Stomach smooth muscle (tissue), 2 donors: Measurements from ENCODE around the gene COX7C.
"Not testable (repeated sequence)": the region's sequence is repeated elsewhere in the genome, so short reads cannot be mapped to it uniquely, and the experiment has no call there.

Experiments used
- H3K27ac ChIP-seq: one replicate; pipeline ENCODE4 v1.7.0; 2013; ENCODE audit warnings: mild to moderate bottlenecking, low read length, inconsistent platforms
- H3K27me3 ChIP-seq, 2 donors: one replicate each; pipeline ENCODE4 v1.7.0; 2013; ENCODE audit warnings: low read length in 2 of 2; ENCODE audit not compliant: insufficient read depth in 2 of 2, control insufficient read depth in 1 of 2
- H3K36me3 ChIP-seq, 2 donors: one replicate each; pipeline ENCODE4 v1.7.0; 2013; ENCODE audit warnings: low read length in 2 of 2; ENCODE audit not compliant: control insufficient read depth in 2 of 2, insufficient read depth in 2 of 2
- H3K4me1 ChIP-seq: one replicate; pipeline ENCODE4 v1.7.0; 2013; ENCODE audit warnings: low read length; ENCODE audit not compliant: control insufficient read depth, insufficient read depth
- H3K4me3 ChIP-seq, 2 donors: one replicate each; pipeline ENCODE4 v1.7.0; 2013; ENCODE audit warnings: low read length in 2 of 2
- H3K9ac ChIP-seq, 2 donors: one replicate each; pipeline ENCODE4 v1.7.0; 2013; ENCODE audit warnings: low read length in 2 of 2, mild to moderate bottlenecking in 1 of 2
- H3K9me3 ChIP-seq, 2 donors: one replicate each; pipeline ENCODE4 v1.7.0; 2013; ENCODE audit warnings: low read length in 2 of 2; ENCODE audit not compliant: control insufficient read depth in 2 of 2
- donor health status: healthy.
- donor health status: Pancreatic carcinoma.

Gene COX7C

DNA sequence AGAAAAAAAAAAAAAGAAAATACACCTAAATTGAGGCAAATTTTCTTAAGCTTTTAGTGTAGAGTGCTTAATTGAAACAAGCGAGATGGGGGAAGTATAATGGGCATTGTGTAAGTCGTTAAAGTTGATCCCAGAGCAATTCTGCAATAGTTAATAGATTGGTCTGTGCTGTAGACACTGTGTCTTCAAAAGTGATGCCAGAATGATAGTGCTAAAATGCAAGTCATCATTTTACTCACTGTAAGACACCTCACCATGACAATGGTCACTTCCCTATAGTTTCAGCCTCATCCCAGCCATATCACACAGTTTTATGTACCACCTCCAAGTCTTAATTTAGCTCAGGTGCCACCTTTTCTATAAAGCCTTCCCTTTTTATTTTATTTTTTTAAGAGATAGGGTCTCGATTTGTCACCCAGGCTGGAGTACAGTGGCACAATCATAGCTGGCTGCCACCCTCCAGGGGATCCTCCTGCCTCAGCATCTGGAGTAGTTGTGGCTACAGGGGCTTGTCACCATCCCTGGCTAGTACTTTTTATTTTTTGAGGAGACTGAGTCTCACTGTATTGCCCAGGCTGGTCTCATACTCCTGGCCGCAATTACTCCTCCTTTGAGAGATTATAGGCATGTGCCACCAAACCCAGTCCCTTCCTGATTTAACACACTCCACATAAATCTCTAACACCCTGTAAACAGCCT is 6.2 kb downstream of the COX7C start:
- no peak overlapping the region for H3K27ac ChIP-seq
- no peaks in the 10 kb centered on the region for H3K27me3 ChIP-seq
- peaks cover 9 to 26% of the 10 kb centered on the region in 2 donors for H3K36me3 ChIP-seq
- no peak overlapping the region for H3K9ac ChIP-seq
- H3K4me1 ChIP-seq = no peaks in the 10 kb centered on the region
- H3K9me3 ChIP-seq = no peaks in the 10 kb centered on the region
- no peak overlapping the region for H3K4me3 ChIP-seq

GRCh38 chr5:86625148-86625547 is 7.4 kb downstream of the COX7C start:
- no peak overlapping the region for H3K27ac ChIP-seq
- peaks cover 2 to 19% of the 10 kb centered on the region in 2 donors for H3K36me3 ChIP-seq
- H3K27me3 ChIP-seq = no peaks in the 10 kb centered on the region
- no peak overlapping the region for H3K9ac ChIP-seq
- H3K9me3 ChIP-seq = no peaks in the 10 kb centered on the region
- no peaks in the 10 kb centered on the region for H3K4me1 ChIP-seq
- no peak overlapping the region for H3K4me3 ChIP-seq

DNA sequence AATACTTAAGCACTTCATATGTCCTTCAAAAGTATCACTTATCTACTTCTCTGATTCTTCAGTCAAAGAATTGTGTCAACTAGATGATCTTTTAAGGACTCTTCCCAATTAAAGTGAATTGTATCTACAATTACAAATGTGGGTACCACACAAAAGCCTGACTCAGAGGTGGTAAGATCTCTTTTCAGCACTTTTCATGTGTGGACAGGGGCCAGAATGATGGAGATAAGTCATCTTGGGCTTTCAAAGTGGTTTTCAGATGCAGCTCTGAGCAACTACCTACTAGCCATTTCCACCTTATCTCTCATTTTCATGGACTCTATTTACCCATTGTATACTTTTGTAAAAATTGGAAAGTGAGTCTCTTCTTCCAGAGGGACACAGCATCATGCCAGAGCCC is 8.4 kb downstream of the COX7C start:
- no peak overlapping the region for H3K4me3 ChIP-seq
- no peak overlapping the region for H3K9ac ChIP-seq
- H3K27ac ChIP-seq = no peak overlapping the region
- no peaks in the 10 kb centered on the region for H3K9me3 ChIP-seq
- no peaks in the 10 kb centered on the region for H3K4me1 ChIP-seq
- peaks cover 0 to 14% of the 10 kb centered on the region in 2 donors for H3K36me3 ChIP-seq
- H3K27me3 ChIP-seq = no peaks in the 10 kb centered on the region

GRCh38 chr5:86631165-86631564 is 13.4 kb downstream of the COX7C start:
- no peak overlapping the region for H3K27ac ChIP-seq
- no peaks in the 10 kb centered on the region for H3K9me3 ChIP-seq
- H3K36me3 ChIP-seq = no peaks in the 10 kb centered on the region
- no peak overlapping the region for H3K9ac ChIP-seq
- no peaks in the 10 kb centered on the region for H3K4me1 ChIP-seq
- H3K4me3 ChIP-seq = no peak overlapping the region
- no peaks in the 10 kb centered on the region for H3K27me3 ChIP-seq

DNA sequence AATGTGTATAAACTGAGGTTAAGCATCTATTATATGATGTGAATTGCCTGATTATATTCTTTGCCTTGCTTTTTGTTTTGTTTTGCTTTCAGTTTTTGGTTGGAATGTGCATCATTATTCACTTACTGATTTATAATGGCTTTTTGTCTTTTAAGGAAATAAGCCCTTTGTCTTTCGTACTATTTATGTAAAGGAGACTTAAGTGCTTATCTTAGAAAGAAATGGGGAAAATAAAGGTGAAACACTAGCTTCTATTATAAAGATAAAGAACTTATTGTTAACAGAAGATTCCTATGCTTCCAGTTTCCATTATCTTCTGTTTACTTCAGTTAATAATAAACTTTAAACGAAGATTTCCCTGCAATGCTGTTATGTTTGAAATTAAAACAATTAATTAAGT is 23.3 kb downstream of the COX7C start:
- Histone ChIP-seq H3K36me3 (no peaks in the 10 kb centered on the region), H3K4me1 (no peaks in the 10 kb centered on the region), H3K9ac (no peak overlapping the region), H3K27me3 (no peaks in the 10 kb centered on the region), H3K4me3 (no peak overlapping the region), H3K9me3 (no peaks in the 10 kb centered on the region), H3K27ac (no peak overlapping the region)

GRCh38 chr5:86644843-86645242 is 27.1 kb downstream of the COX7C start:
- Histone ChIP-seq H3K4me3 (no peak overlapping the region), H3K27ac (no peak overlapping the region), H3K36me3 (no peaks in the 10 kb centered on the region), H3K27me3 (no peaks in the 10 kb centered on the region), H3K4me1 (no peaks in the 10 kb centered on the region), H3K9ac (no peak overlapping the region), H3K9me3 (no peaks in the 10 kb centered on the region)

DNA sequence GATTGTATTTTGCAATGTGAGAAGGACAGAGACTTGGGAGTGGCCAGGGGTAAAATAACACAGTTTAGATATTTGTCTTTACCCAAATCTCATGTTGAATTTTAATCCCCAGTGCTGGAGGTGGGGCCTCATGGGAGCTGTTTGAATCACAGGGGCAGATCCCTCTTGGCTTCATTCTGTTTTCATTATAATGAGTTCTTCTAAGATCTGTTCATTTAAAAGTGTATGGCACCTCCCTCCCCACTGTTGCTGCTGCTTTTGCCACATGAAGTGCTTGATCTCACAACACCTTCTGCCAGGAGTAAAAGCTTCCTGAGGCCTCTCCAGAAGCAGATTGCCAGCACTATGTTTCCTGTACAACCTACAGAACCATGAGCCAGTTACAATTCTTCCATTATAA is 28.1 kb downstream of the COX7C start:
- H3K9ac ChIP-seq = no peak overlapping the region
- H3K4me1 ChIP-seq = no peaks in the 10 kb centered on the region
- no peak overlapping the region for H3K4me3 ChIP-seq
- H3K27me3 ChIP-seq = no peaks in the 10 kb centered on the region
- H3K27ac ChIP-seq = no peak overlapping the region
- no peaks in the 10 kb centered on the region for H3K9me3 ChIP-seq
- H3K36me3 ChIP-seq = no peaks in the 10 kb centered on the region

DNA sequence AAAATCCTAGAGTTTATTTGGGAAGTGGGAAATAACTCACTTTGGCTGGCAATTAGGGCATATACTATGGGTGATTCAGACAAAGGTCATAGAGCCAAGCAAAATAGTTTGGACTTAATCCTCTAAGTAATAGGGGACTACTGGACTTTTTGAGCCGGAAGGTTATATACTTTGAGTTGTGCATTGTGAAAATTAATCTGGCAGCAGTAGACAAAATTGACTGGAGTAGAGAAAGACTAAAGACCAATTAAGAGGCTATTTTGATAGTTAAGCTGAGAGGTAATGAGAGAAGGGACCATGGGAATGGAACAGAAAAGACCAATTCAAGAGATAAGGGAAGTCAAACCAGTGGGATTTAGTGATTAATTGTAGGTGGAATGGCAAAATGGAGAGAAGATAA is 28.9 kb downstream of the COX7C start:
- no peak overlapping the region for H3K27ac ChIP-seq
- H3K36me3 ChIP-seq = no peaks in the 10 kb centered on the region
- H3K27me3 ChIP-seq = no peaks in the 10 kb centered on the region
- no peaks in the 10 kb centered on the region for H3K9me3 ChIP-seq
- H3K9ac ChIP-seq = no peak overlapping the region
- no peaks in the 10 kb centered on the region for H3K4me1 ChIP-seq
- no peak overlapping the region for H3K4me3 ChIP-seq

DNA sequence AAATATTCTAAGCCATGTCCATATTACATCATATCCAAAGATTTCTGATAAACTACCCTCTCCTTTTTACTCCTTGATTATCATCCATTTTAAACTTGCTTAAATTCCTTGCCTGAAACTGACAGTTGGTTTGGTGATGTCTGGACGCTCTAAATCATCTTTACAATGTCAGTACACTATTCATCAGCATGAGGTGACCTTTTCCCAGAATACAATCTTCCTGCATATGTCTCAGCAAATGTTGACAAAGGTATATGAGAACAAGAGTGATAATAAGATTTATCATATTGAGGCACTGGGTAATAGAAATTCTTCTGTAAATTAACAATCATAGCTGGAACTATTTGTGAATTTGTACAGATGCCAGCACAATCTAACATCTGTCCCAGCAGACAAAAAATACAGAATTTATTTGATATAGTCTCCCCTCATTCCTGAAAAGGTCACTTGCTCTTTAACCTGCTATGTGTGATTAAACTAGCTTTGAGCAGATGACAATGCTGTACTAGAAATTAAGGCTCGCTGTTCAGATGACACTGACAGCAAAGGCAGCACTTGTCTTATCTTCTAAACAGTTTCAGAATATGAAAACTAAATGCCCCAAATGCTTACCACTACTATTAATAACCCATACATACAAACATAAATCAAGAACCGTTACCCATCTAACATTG is 32.2 kb downstream of the COX7C start:
- Histone ChIP-seq H3K27me3 (no peaks in the 10 kb centered on the region), H3K9ac (no peak overlapping the region), H3K27ac (no peak overlapping the region), H3K4me1 (no peaks in the 10 kb centered on the region), H3K4me3 (no peak overlapping the region), H3K9me3 (no peaks in the 10 kb centered on the region), H3K36me3 (no peaks in the 10 kb centered on the region)

DNA sequence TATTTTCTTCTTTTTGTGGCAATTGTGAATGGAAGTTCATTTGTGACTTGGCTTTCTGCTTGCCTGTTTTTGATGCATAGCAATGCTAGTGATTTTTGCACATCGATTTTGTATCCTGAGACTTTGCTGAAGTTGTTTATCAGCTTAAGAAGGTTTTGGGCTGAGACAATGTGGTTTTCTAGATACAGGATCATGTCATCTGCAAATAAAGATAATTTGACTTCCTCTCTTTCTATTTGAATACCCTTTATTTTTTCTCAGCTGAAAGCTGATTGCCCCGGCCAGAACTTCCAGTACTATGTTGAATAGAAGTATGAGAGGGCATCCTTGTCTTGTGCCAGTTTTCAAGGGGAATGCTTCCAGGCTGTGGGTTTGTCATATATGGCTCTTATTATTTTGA is 43.0 kb downstream of the COX7C start:
- H3K9me3 ChIP-seq, H3K4me1 ChIP-seq, H3K27me3 ChIP-seq, H3K4me3 ChIP-seq, H3K27ac ChIP-seq, H3K36me3 ChIP-seq, H3K9ac ChIP-seq: not testable (repeated sequence)

DNA sequence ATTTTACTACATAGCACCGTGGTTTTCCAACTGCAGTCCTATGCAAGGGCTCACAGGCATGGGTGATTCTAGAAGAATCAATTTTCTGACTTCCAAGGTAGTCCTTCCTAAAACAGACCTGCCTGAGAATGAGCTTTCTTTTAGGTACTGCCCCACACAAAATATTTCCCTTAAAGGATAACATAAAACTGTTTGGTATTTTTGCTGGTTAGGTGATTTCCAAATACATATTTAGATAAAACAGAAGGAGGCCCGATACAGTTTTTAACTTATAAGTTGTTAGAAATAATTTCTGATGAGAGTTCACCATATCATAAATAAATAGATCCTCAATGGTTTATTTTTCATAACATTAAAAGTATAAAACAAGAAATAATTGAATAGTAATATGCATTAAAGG is 46.4 kb downstream of the COX7C start:
- H3K27me3 ChIP-seq = no peaks in the 10 kb centered on the region
- no peaks in the 10 kb centered on the region for H3K9me3 ChIP-seq
- H3K9ac ChIP-seq = no peak overlapping the region
- no peaks in the 10 kb centered on the region for H3K4me1 ChIP-seq
- H3K36me3 ChIP-seq = no peaks in the 10 kb centered on the region
- no peak overlapping the region for H3K27ac ChIP-seq
- no peak overlapping the region for H3K4me3 ChIP-seq
